Measurements from ENCODE around the gene ADAM22. TPM values are rescaled to one million over a fixed set of nuclear protein-coding genes. Genes with fewer than 3 reads are reported as not detected.

ADAM22 gene
- total and polyA plus RNA-seq, 10 of the 15 experiments (the other 5 are each of a cell fraction or from before 2014, with no cell fraction given) = 1.4 to 24.5 (median 7.6) TPM

DNA sequence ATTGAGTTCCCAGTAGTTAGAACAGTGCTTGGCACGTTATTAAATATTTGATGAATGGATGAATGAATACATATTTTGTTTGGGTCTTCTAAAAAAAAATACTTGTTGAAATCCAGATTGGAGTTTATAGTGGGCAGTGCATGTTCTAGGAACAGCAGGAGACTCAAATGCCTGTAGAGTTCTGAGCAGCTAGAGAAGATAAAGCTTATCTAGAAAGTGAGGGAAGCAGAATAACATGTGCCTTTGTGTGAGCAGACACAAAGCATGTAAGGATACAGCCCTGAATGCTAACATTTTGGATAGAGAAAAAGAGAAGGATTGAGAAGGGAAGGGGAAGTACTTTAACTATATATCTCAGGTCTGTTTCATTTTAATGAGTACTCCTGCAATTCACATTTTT is 213.9 kb downstream of the ADAM22 start:
- no peaks in the 10 kb centered on the region for H3K9me3 ChIP-seq (replicated peaks; ENCODE audit: control insufficient read depth, insufficient read depth, low read length)
- FAIRE-seq (no peak), DNase-seq (ENCODE audit: low read depth, low spot score) (no peak), ATAC-seq (no peak)
- no peak overlapping the region for H2AFZ ChIP-seq (ENCODE audit: control insufficient read depth, low read depth, low read length)
- BruUV-seq (replicated peaks) = no TSS peak
- no peak overlapping the region for H3K4me2 ChIP-seq (ENCODE audit: control insufficient read depth, insufficient read depth)
- 95% methylated on average over 1 of the region's 1 CpG for WGBS (ENCODE audit: insufficient coverage, insufficient replicate concordance, low lambda C conversion rate, missing lambda C conversion rate)
- no peak overlapping the region for H3K9ac ChIP-seq (ENCODE audit: control insufficient read depth, insufficient read depth, low read length)
- no peak overlapping the region for H3K4me3 ChIP-seq
- in situ Hi-C loops (cut with MboI) (no loop called here), intact Hi-C loops (cut with micrococcal nuclease; ENCODE audit: unreplicated experiment) (no loop called here)
- no peaks in the 10 kb centered on the region for H3K4me1 ChIP-seq (ENCODE audit: control insufficient read depth, insufficient read depth, low read length)
- ChIA-PET SMC1A (ENCODE audit: uncharacterized antibody, unreplicated experiment) (interaction anchor here (1.1 to 1.7 kb wide), 3 partner anchors 12 to 21 kb away, joined by 3 to 5 read pairs (median 3); no protein-coding TSS in a partner anchor), POLR2A (no interaction called here), CTCF (interaction anchor here (1.5 kb wide), 1 partner anchor 22 kb away, joined by 4 read pairs; no protein-coding TSS in a partner anchor), RAD21 (ENCODE audit: unreplicated experiment) (no interaction called here)
- no peaks in the 10 kb centered on the region; a peak in 1 of 4 replicates for H3K36me3 ChIP-seq (ENCODE audit: control insufficient read depth in 2 of 2, insufficient read depth in 2 of 2, low read length in 1 of 2)
- H3K27ac ChIP-seq (ENCODE audit: control insufficient read depth, insufficient read depth) = no peak overlapping the region
- H4K20me1 ChIP-seq (ENCODE audit: control insufficient read depth, insufficient read depth) = no peaks in the 10 kb centered on the region
- no peaks in the 10 kb centered on the region for H3K79me2 ChIP-seq (ENCODE audit: control insufficient read depth, insufficient read depth, low read length)
- H3K27me3 ChIP-seq (replicated peaks in 1 of 2; ENCODE audit: control insufficient read depth in 2 of 2, insufficient read depth in 2 of 2, low read length in 1 of 2) = no peaks in the 10 kb centered on the region
- TF ChIP-seq, protein P1, sequence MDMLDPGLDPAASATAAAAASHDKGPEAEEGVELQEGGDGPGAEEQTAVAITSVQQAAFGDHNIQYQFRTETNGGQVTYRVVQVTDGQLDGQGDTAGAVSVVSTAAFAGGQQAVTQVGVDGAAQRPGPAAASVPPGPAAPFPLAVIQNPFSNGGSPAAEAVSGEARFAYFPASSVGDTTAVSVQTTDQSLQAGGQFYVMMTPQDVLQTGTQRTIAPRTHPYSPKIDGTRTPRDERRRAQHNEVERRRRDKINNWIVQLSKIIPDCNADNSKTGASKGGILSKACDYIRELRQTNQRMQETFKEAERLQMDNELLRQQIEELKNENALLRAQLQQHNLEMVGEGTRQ (IDR thresholded peaks at IDR 0.05; ENCODE audit: borderline replicate concordance, low read depth, low read length) = no peak
- TF ChIP-seq, protein P2, sequence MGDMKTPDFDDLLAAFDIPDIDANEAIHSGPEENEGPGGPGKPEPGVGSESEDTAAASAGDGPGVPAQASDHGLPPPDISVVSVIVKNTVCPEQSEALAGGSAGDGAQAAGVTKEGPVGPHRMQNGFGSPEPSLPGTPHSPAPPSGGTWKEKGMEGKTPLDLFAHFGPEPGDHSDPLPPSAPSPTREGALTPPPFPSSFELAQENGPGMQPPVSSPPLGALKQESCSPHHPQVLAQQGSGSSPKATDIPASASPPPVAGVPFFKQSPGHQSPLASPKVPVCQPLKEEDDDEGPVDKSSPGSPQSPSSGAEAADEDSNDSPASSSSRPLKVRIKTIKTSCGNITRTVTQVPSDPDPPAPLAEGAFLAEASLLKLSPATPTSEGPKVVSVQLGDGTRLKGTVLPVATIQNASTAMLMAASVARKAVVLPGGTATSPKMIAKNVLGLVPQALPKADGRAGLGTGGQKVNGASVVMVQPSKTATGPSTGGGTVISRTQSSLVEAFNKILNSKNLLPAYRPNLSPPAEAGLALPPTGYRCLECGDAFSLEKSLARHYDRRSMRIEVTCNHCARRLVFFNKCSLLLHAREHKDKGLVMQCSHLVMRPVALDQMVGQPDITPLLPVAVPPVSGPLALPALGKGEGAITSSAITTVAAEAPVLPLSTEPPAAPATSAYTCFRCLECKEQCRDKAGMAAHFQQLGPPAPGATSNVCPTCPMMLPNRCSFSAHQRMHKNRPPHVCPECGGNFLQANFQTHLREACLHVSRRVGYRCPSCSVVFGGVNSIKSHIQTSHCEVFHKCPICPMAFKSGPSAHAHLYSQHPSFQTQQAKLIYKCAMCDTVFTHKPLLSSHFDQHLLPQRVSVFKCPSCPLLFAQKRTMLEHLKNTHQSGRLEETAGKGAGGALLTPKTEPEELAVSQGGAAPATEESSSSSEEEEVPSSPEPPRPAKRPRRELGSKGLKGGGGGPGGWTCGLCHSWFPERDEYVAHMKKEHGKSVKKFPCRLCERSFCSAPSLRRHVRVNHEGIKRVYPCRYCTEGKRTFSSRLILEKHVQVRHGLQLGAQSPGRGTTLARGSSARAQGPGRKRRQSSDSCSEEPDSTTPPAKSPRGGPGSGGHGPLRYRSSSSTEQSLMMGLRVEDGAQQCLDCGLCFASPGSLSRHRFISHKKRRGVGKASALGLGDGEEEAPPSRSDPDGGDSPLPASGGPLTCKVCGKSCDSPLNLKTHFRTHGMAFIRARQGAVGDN (IDR thresholded peaks at IDR 0.05) = no peak
- TF ChIP-seq JUNB (IDR thresholded peaks at IDR 0.05) (no peak), SMARCA5 (IDR thresholded peaks at IDR 0.05) (no peak)

Measured in GM12878 (cell line).